CD14-positive monocyte (primary cell): ENCODE results near the gene SSU72. TPM values are rescaled to one million over a fixed set of nuclear protein-coding genes. Genes with fewer than 3 reads are reported as not detected.

ENCODE experiments used
- DNase-seq, 3 donors: peaks; one replicate each; pipeline ENCODE4 v3.0.0-alpha.2; 2011 to 2022
- H2AFZ ChIP-seq: 2 replicates; pipeline ENCODE4 v1.6.0; 2012; ENCODE audit warnings: mild to moderate bottlenecking, low read depth, low read length, inconsistent platforms; ENCODE audit not compliant: insufficient read depth, poor library complexity, severe bottlenecking
- H3K27ac ChIP-seq, 2 donors: 1 replicate in 1 of 2; 2 replicates in 1 of 2; pipeline ENCODE4 v1.5.1; 2012 to 2013; ENCODE audit warnings: low read length in 2 of 2, control low read depth in 1 of 2, inconsistent platforms in 1 of 2, low read depth in 1 of 2, mild to moderate bottlenecking in 1 of 2
- H3K27me3 ChIP-seq, 2 donors: one replicate each; pipeline versions ENCODE4 v1.6.0 to v1.6.1; 2011 to 2013; ENCODE audit warnings: low read length in 2 of 2; ENCODE audit not compliant: control insufficient read depth in 2 of 2, insufficient read depth in 2 of 2
- H3K36me3 ChIP-seq, 2 donors: replicated peaks in 1 of 2; 1 replicate in 1 of 2; 2 replicates in 1 of 2; pipeline versions ENCODE4 v1.5.1 to v1.6.1; 2012 to 2013; ENCODE audit warnings: low read length in 2 of 2, control low read depth in 1 of 2, inconsistent platforms in 1 of 2, mild to moderate bottlenecking in 1 of 2; ENCODE audit not compliant: insufficient read depth in 2 of 2, control insufficient read depth in 1 of 2
- H3K4me1 ChIP-seq, 2 donors: 1 replicate in 1 of 2; 2 replicates in 1 of 2; pipeline versions ENCODE4 v1.5.1 to v1.6.1; 2012 to 2013; ENCODE audit warnings: low read length in 2 of 2, control low read depth in 1 of 2, inconsistent platforms in 1 of 2, mild to moderate bottlenecking in 1 of 2, moderate library complexity in 1 of 2; ENCODE audit not compliant: insufficient read depth in 2 of 2, control insufficient read depth in 1 of 2
- H3K4me2 ChIP-seq: replicated peaks from 2 replicates; pipeline ENCODE3; 2012; ENCODE audit warnings: low read length, moderate library complexity, mild to moderate bottlenecking; ENCODE audit not compliant: poor library complexity, severe bottlenecking; ENCODE audit errors: extremely low read depth
- H3K4me3 ChIP-seq, 3 experiments: fragments of 200-600 bp in 1 of 3; sonication (generic) in 1 of 3; replicated peaks in 1 of 3; 1 replicate in 2 of 3; 2 replicates in 1 of 3; pipeline ENCODE4 v1.5.1; 2011 to 2013; ENCODE audit warnings: low read length in 3 of 3, mild to moderate bottlenecking in 3 of 3, control low read depth in 2 of 3, low read depth in 2 of 3, inconsistent platforms in 1 of 3, moderate library complexity in 1 of 3
- H3K79me2 ChIP-seq: 2 replicates; pipeline ENCODE4 v1.6.0; 2012; ENCODE audit warnings: mild to moderate bottlenecking, control low read depth, inconsistent platforms, low read length, moderate library complexity; ENCODE audit not compliant: insufficient read depth
- H3K9ac ChIP-seq: 2 replicates; pipeline ENCODE4 v1.6.0; 2017; ENCODE audit warnings: low read length, mild to moderate bottlenecking; ENCODE audit not compliant: insufficient read depth, poor library complexity, severe bottlenecking
- H3K9me3 ChIP-seq, 2 donors: replicated peaks in 1 of 2; 1 replicate in 1 of 2; 2 replicates in 1 of 2; pipeline versions ENCODE4 v1.5.1 to v1.6.1; 2012 to 2013; ENCODE audit warnings: low read length in 2 of 2, control low read depth in 1 of 2; ENCODE audit not compliant: control insufficient read depth in 1 of 2, insufficient read depth in 1 of 2
- H4K20me1 ChIP-seq: 2 replicates; pipeline ENCODE4 v1.6.0; 2012; ENCODE audit warnings: mild to moderate bottlenecking, low read length, control low read depth, moderate library complexity; ENCODE audit not compliant: insufficient read depth
- H3K27ac Mint-ChIP-seq, 7 donors: one replicate each; pipeline ENCODE4 v1.8.0; 2020; ENCODE audit warnings: mild to moderate bottlenecking in 7 of 7, mixed read lengths in 7 of 7, moderate library complexity in 6 of 7, inconsistent platforms in 2 of 7
- H3K27me3 Mint-ChIP-seq, 3 donors: one replicate each; pipeline ENCODE4 v1.8.0; 2021 to 2022; ENCODE audit warnings: low read depth in 3 of 3, mild to moderate bottlenecking in 3 of 3, mixed read lengths in 3 of 3, moderate library complexity in 3 of 3, inconsistent platforms in 1 of 3
- H3K36me3 Mint-ChIP-seq, 2 donors: one replicate each; pipeline ENCODE4 v1.8.0; 2020; ENCODE audit warnings: mixed read lengths in 2 of 2, inconsistent platforms in 1 of 2, mild to moderate bottlenecking in 1 of 2
- H3K4me1 Mint-ChIP-seq: one replicate; pipeline ENCODE4 v1.8.0; 2020; ENCODE audit warnings: mild to moderate bottlenecking, mixed read lengths
- H3K4me3 Mint-ChIP-seq, 2 donors: one replicate each; pipeline ENCODE4 v1.8.0; 2020; ENCODE audit warnings: mild to moderate bottlenecking in 2 of 2, mixed read lengths in 2 of 2, moderate library complexity in 1 of 2
- H3K9me3 Mint-ChIP-seq, 7 donors: one replicate each; pipeline ENCODE4 v1.8.0; 2020 to 2022; ENCODE audit warnings: mixed read lengths in 7 of 7, mild to moderate bottlenecking in 6 of 7, moderate library complexity in 6 of 7, inconsistent platforms in 2 of 7
- CTCF ChIP-seq: fragments of 200-600 bp; IDR thresholded peaks from one replicate; pipeline ENCODE4 v1.8.0; 2022; ENCODE audit warnings: antibody characterized with exemption, mild to moderate bottlenecking
- WGBS: methylation state at CpG from one replicate; pipeline ENCODE4 v1.1.5; 2013; ENCODE audit warnings: missing lambda C conversion rate; ENCODE audit not compliant: insufficient coverage; 5-methylcytosine and 5-hydroxymethylcytosine counted together
- intact Hi-C, 2 donors: fragments of 100-400 bp; cut with micrococcal nuclease; formaldehyde crosslinking; loops; one replicate each; pipeline versions ENCODE4 v1.15.0 to v1.15.1; 2023
- polyA plus RNA-seq, 3 donors: library from polyadenylated mRNA; depleted of rRNA in 1 of 3; unstranded in 2 of 3; stranded (reverse) in 1 of 3; fragments of 300-500 nt in 2 of 3; fragments of >200 nt in 1 of 3; fragmentation: Illumina TruSeq in 2 of 3; gene quantifications; 1 replicate in 2 of 3; 2 replicates in 1 of 3; pipeline ENCODE4 v1.2.3, GENCODE V29; 2012 to 2021

The SSU72 gene
- polyA plus RNA-seq, 3 donors: 88.1 to 168 (median 138) TPM

- Mint-ChIP-seq H3K9me3 (peaks cover 0 to 2% (median 0%) of the 10 kb centered on the region in 7 donors), H3K27ac (no peak overlapping the region)
- no peak overlapping the region for H3K9ac ChIP-seq
Observed at GRCh38 chr1:1620433-1621139, 45.9 kb upstream of the SSU72 start.

GRCh38 chr1:1619917-1620361 is 45.3 kb upstream of the SSU72 start:
- Histone ChIP-seq H3K9ac (no peak overlapping the region), H3K4me3 (no peak overlapping the region), H3K4me2 (no peak overlapping the region), H3K9me3 (no peaks in the 10 kb centered on the region), H3K27me3 (no peaks in the 10 kb centered on the region), H3K36me3 (peaks cover 0 to 5% of the 10 kb centered on the region in 2 donors), H4K20me1 (peaks cover 12% of the 10 kb centered on the region), H3K79me2 (peaks cover 12% of the 10 kb centered on the region), H2AFZ (no peak overlapping the region), H3K27ac (no peak overlapping the region), H3K4me1 (peaks cover 9 to 14% of the 10 kb centered on the region in 2 donors)
- WGBS: 96% methylated on average over 14 of the region's 14 CpGs
- H3K9me3 Mint-ChIP-seq: peaks cover 0 to 2% (median 0%) of the 10 kb centered on the region in 7 donors
- H3K4me1 Mint-ChIP-seq: peaks cover 12% of the 10 kb centered on the region
- H3K27ac Mint-ChIP-seq: peak overlapping the region in 1 of 7 donors; percentile 48
- DNase-seq: no peak
- no peak overlapping the region for H3K4me3 Mint-ChIP-seq
- peaks cover 0 to 3% (median 1%) of the 10 kb centered on the region in 3 donors for H3K27me3 Mint-ChIP-seq
- no peak for TF ChIP-seq CTCF
- peaks cover 9 to 13% of the 10 kb centered on the region in 2 donors for H3K36me3 Mint-ChIP-seq
- intact Hi-C loops: no loop called here

More at GRCh38 chr1:1620433-1621139, 45.9 kb upstream of the SSU72 start:
- Mint-ChIP-seq H3K4me3 (no peak overlapping the region), H3K36me3 (peaks cover 9 to 16% of the 10 kb centered on the region in 2 donors), H3K27me3 (peaks cover 0 to 3% (median 2%) of the 10 kb centered on the region in 3 donors), H3K4me1 (peaks cover 12% of the 10 kb centered on the region)
- peaks cover 12% of the 10 kb centered on the region for H3K79me2 ChIP-seq
- H3K4me1 ChIP-seq: peaks cover 8 to 12% of the 10 kb centered on the region in 2 donors
- peaks cover 0 to 5% of the 10 kb centered on the region in 2 donors for H3K36me3 ChIP-seq
- H4K20me1 ChIP-seq: peaks cover 12% of the 10 kb centered on the region
- WGBS: 95% methylated on average over 12 of the region's 16 CpGs
- H3K27me3 ChIP-seq: no peaks in the 10 kb centered on the region
- no peak for TF ChIP-seq CTCF
- intact Hi-C loops: no loop called here
- no peak overlapping the region for H3K4me3 ChIP-seq
- H3K27ac ChIP-seq: no peak overlapping the region
- no peaks in the 10 kb centered on the region for H3K9me3 ChIP-seq
- no peak overlapping the region for H3K4me2 ChIP-seq
- DNase-seq: no peak
- no peak overlapping the region for H2AFZ ChIP-seq
